Activated CD4-positive, CD25-positive, alpha-beta regulatory T cell treated with anti-CD3 and anti-CD28 coated beads, Interleukin-2, amount 50 U/mL, for 16 hours (primary cell): ENCODE results near the gene RBM8A.
"Not testable (repeated sequence)": the region's sequence is repeated elsewhere in the genome, so short reads cannot be mapped to it uniquely, and the experiment has no call there.

Experiments used
- DNase-seq: peaks from one replicate; pipeline ENCODE4 v3.0.0-alpha.2; 2020; ENCODE audit warnings: low read depth, low spot score

The RBM8A gene

DNA sequence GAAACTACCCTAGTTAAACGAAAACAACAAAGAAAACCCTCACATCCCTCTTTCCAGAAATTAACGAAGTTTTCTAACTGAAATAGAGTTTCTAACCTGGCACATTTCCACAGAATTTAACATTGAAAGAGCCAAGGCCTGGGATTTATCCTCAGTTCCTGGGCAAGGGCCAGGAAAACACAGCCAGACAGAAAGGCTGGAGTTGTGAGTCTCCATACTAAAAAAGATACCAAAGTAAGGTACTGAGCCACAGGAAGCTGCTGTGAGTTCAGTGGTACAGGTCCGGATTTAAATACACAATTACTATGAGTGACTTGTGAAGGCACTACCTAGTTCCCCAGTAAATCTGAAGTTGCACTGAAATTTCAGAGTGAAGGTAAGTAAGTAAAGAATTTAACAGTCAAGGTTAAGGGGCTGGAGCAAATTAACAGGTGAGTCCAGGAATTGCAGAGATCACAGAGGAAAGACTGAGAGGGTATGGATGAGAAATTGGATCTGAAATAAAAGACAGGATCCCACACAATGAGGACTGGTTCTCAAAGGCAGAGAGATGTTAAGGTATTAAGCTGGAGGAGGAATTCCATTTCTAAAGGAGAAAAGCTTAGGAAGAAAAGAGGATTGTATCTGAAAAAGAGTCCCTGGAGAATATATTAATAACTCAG is 29.6 kb upstream of the RBM8A start:
- DNase-seq: no peak

DNA sequence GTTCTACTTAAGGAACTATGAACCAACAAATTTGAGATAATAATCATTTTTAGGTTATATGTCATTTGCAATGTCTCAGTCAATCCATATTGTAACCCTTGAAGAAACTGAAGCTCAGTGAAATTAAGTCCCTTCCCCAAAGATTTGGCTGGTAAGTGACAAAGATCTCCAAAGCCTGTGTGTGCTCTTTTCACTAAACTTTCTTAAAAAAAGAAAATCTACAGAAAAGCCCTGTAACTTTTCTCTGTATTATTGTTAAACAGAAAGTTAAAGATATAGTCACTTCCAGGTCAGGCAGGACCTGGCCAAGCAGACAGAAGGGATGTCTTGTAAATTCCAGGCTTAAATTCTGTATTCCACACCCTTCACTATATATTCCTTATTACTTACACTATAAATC is 29.1 kb upstream of the RBM8A start:
- DNase-seq: no peak

DNA sequence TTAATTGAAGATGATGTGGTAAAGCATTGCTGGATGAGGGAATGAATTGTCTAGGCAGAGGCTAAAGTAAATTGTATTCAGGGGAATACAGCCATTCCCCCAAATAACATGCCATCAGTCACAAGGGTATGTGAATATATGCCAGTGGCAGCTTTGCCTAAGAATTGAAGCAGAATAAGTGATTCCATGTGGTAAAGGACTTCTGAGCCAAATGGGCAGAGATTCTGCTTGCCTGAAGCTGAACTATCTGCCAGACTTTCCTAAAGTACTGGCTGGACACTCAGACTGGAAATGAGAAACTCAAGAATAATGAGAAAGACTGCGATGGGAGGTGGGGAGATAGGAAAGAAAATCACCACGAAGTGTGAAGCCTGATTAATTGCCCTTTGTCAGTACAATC is 28.2 kb upstream of the RBM8A start:
- no peak for DNase-seq

DNA sequence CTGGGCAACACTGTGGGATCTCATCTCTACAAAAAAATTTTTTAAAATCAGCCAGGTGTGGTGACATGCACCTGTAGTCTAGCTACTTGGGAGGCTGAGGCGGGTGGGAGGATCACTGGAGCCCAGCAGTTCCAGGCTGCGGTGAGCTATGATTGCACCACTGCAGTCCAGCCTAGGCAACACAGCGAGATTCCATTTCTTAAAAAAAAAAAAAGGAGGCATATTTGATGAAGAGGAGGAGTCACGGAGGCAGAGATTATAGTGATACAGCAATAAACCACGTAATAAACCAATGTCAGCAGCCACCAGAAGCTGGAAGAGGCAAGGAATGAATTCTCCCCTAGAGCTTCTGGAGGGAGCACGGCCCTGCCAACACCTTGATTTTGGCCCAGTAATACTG is 26.6 kb upstream of the RBM8A start:
- no peak for DNase-seq

DNA sequence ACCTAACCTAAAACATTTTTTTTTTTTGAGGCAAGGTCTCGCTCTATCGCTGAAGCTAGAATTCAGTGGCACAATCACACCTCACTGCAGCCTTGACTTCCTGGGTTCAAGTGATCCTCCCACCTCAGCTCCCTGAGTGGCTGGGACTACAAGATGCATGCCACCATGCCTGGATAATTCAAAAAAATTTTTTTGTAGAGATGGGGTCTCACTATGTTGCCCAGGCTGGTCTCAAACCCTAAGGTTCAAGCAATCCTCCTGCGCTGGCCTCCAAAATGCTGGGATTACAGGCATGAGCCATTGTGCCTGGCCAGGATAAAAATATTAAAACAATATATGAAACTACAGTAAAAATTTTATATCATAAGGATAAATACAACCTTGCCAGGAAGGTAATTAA is 25.6 kb upstream of the RBM8A start:
- no peak for DNase-seq

DNA sequence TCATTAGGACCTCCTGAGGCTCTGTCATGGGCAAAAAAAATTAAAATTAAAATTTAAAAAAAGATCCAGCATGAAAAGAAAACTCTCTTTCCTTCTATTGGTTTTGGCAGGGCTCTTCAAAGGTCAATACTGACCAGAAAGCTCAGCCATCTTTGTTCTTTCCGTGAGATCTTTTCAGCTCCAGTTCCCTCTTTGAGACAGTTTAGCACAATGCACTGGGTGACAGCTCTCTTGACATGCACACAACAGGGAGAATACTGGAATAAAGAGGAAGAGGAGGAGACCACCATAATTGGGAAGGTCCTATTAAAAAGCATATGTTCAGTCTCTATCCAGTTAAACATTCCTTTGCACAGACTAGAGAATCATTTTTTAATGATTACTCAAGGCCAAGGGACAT is 24.2 kb upstream of the RBM8A start:
- no peak for DNase-seq

DNA sequence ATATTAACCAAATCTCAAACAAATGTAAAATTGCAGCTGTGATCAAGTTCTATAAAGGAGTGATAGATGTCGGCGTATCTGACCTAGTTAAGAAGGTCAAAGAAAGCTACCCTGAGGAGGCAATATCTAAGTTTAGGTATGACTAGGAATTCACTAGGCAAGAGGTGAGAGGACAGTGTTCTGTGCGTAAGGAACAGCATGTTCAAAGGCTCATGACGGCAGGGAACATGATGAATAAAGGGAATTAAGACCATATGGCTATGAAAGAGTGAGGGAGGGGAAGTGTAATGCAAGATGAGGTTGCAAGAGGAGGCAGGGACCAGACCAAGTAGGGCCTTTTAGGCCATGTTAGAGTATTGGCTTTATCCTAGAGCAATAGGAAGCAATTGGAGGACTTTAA is 21.9 kb upstream of the RBM8A start:
- no peak for DNase-seq

DNA sequence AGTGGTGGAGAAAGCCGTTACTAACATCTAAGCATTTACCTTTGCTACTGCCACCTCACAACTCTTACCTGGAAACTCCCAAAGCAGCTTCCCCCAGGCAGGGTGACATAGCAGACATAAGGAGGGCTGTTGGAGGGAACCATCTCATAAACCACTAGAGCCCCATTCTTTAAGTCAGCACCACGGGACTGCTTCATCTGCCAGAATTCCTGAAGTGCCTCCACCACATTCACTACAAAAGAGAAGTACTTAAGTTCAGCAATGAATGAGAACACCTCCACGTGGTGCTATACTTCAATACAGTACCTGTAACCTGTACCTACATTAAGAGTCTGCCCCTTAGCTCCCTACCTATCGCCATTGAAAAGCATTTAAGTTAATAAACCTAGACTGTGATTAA is 20.3 kb upstream of the RBM8A start:
- DNase-seq: no peak

DNA sequence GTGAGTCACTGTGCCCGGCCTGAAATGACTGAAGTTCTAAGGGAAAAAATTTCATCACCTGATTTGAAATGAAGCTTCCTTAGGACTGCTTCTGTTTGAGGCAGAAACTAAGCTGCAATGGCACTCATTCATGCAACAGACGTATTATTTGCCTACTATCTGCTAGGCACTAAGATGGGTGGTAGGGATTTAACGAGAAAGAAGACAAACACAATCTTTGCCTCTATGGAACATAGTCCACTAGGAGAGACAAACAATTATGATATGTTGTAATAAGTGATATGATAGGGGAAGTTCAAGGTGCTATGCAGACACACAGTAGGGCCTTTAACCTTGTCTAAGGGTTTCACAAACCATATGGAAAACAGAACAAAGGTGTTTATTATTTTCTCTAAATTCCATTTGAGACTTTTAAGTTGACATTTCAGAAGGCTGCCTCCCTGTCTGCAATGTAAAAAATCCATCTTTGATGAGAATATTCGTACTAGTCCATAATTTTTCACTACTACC is 19.2 kb upstream of the RBM8A start:
- DNase-seq: no peak

DNA sequence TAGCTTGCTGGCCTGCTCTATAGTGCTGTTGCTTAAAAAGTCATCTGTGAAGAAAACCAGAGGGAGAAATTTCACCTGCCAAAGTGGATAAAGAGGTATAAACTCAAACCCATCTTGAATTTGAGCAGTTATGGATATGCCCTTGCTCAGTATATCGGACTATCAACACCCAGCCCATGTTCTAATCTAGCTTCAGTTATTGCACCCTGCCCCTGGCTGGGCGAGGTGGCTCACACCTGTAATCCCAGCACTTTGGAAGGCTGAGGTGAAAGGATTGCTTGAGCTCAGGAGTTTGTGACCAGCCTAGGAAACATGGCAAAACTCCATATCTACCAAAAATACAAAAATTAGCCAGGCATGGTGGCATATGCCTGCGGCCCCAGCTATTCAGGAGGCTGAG is 17.2 kb upstream of the RBM8A start:
- DNase-seq: no peak

DNA sequence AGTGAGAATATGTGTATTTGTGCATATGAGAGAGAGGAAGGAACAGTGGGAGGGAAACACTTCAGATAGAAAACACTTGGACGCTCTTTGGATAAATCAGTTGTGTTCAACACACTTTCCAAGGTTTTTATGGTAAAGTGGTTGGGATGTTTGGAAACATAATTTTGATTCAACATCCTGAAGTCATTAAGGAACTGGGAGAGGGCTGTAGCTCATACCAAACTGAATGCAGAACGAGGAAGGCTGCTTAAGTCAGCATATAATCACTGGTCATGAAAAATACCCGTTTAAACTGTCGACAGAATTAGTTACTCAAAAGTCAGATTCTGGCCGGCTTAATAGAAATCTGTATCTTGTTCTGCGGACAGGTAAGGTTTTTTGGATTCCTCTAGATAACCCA is 15.6 kb upstream of the RBM8A start:
- no peak for DNase-seq

GRCh38 chr1:145942405-145942804 is 15.1 kb upstream of the RBM8A start:
- DNase-seq: no peak

GRCh38 chr1:145937436-145937835 is 10.2 kb upstream of the RBM8A start:
- no peak for DNase-seq

DNA sequence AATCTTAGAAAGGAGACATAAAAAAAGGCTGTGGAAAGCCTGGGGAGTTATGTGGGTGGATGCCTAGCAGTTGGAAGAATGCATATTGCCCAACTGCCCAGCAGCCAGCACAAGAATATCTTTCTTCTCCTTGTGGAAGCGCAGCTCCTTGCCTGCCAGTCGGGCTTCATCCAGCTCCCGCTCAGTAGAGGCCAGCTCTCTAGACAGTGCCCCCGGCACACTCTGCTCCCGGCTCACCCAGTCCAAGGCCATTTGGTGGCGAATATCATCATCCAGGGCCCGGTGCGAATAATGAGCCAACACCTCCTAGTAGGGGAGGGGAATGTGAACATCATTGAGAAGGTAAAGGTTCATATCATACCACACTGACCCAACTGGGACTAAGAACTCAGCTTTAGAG is 9.0 kb upstream of the RBM8A start:
- no peak for DNase-seq

DNA sequence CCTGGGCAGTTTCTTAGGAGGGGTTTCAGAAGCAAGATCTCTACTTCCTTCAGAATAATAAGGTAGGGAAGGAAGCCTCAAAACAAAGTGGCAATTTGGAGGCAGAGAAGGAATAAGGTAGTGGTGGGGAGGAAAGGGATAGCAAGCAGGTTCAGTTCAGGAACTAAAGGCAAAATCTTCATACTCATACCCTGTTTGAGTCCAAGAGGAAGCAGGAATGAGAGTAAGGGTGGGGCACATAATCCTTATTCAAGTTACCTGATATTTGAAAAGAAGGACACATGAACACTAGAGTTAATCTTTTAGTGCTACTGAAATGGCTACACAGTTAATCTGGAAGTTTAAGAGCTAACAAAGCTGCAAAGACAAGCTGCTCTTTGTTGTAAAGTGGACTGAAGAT is 8.4 kb upstream of the RBM8A start:
- no peak for DNase-seq

DNA sequence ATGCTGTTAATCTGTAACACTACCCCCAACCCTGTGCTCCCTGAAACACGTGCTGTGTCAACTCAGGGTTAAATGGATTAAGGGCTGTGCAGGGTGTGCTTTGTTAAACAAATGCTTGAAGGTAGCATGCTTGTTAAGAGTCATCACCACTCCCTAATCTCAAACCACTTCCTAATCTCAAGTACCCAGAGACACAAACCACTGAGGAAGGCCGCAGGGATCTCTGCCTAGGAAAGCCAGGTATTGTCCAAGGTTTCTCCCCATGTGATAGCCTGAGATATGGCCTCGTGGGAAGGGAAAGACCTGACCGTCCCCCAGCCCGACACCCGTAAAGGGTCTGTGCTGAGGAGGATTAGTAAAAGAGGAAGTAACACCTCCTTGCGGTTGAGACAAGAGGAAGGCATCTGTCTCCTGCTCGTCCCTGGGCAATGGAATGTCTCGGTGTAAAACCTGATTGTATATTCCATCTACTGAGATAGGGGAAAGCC is 5.3 kb upstream of the RBM8A start:
- not testable (repeated sequence) for DNase-seq

- DNase-seq: no peak
Observed at GRCh38 chr1:145927916-145928643, 796 bp upstream of the RBM8A start.

GRCh38 chr1:145926686-145927062 is 610 bp downstream of the RBM8A start:
- DNase-seq: no peak

GRCh38 chr1:145922266-145922665 is 5.0 kb downstream of the RBM8A start:
- DNase-seq: no peak

DNA sequence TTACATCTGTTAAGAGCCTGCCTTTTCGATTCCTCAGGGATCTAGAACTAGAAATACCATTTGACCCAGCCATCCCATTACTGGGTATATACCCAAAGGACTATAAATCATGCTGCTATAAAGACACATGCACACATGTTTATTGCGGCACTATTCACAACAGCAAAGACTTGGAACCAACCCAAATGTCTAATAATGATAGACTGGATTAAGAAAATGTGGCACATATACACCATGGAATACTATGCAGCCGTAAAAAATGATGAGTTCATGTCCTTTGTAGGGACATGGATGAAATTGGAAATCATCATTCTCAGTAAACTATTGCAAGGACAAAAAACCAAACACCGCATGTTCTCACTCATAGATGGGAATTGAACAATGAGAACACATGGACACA is 7.0 kb downstream of the RBM8A start:
- DNase-seq: not testable (repeated sequence)

- DNase-seq: no peak
Observed at GRCh38 chr1:145918992-145919939, 8.0 kb downstream of the RBM8A start.
